GM12864 (cell line): ENCODE results near the gene DHRS13.

ENCODE experiments used
- DNase-seq: peaks from one replicate; pipeline ENCODE4 v3.0.0-alpha.2; 2011; ENCODE audit warnings: low read depth
- H3K4me3 ChIP-seq: 2 replicates; pipeline ENCODE4 v1.5.1; 2011; ENCODE audit warnings: mild to moderate bottlenecking, low read depth, low read length, control low read depth
- CTCF ChIP-seq: IDR thresholded peaks from 2 replicates; pipeline ENCODE4 v1.5.1; 2011; ENCODE audit warnings: low read depth, mild to moderate bottlenecking, moderate library complexity, low read length, control low read depth, inconsistent platforms; ENCODE audit errors: missing control alignments

Gene DHRS13

DNA sequence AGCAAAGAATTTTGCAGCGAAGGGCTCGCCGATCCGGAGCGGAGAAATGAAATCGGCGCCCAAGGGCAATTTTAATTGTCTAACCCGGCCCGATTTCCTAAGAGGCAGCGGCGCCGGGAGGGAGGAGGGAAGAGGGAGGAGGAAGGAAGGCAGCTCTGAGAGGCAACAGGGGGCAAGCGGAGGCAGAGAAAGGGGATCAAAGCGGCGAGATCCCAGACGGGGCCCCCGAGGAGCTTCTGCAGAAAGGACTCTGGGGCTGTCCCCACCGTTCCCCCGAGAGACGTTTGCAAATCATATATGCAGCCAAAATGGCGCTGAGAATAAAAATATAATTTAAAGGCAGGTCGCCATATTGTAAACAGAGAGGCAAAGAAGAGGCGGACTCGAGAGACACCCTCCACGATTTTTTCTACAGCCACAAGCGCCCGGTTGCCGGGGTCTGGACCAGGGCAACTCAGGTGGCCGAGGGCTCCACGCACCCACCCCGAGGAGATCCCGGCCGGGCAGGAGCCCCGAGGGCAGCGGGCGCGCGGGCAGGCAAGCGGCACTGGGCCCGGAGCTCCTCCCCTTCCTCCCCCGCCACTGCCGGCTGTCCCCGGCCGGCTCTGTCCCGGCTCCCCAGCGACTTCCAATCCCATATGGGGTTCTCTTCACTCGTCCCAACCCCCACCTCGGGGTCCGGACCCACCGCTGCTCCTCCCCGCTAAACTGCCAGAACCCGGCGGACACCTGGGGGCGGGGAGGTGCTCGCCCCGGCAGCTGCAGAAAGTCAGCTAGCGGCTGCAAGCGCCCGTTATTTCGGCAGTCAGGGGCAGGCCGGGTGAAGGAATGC lies 46.5 kb upstream of the DHRS13 start:
- no peak for TF ChIP-seq CTCF
- no peak for DNase-seq
- H3K4me3 ChIP-seq = peak overlapping the region; percentile 88

DNA sequence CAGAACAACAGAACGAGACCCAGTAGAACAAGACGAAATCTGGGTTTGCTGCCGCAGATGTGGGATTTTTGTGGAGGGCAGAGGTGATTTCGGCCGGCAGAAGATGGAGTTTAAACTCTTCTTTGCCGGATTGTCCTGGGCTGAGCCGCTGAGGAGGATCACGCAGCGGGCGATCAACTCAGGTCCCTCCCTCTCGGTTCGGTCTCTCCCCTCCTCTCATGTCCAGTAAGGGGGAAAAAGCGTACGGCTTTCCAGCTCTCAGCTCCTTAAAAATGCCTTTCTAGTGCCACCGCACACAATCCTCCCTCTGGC lies 46.0 kb upstream of the DHRS13 start:
- no peak for TF ChIP-seq CTCF
- DNase-seq = no peak
- peak overlapping the region; percentile 88 for H3K4me3 ChIP-seq

DNA sequence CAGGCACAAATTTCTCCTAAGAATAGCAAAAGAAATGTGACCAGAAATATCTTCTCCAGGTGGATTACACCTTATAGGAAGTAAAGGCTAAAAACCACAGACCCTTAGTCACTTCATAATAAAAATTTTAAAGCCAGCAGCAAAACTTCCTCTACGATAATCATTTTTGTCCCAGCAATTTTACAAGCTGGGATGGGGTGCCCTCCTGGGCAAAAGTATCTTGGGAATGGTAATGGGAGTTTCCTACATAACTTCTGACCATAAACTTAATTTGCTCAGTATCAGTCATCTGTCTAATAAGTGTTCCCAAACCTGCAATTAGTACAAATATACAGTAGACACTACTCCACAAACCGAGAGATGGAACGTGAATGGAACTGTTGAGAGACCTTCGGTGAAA lies 45.5 kb upstream of the DHRS13 start:
- no peak for TF ChIP-seq CTCF
- peak overlapping the region; percentile 88 for H3K4me3 ChIP-seq
- no peak for DNase-seq

GRCh38 chr17:28947639-28948038 lies 44.8 kb upstream of the DHRS13 start:
- no peak for TF ChIP-seq CTCF
- no peak overlapping the region; the same call in 1 of the 2 replicates for H3K4me3 ChIP-seq
- no peak for DNase-seq

DNA sequence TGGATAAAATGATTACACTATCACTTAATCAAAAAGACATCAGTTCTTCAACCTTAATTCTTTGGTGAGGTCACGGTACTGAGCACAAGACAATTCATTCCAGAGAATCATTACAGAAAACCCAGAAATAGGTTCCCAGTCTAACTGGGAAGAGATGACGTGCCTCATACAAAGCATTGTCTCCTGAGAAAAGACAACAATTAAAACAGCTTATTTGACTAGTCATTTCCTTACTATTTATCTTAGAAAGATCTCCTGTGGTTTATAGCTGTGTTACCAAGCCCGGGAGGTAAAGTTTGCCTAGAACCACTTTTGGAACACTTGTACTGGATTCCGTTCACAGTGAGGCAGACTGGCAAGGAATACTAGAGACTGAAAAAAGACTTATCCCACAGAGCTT lies 43.4 kb upstream of the DHRS13 start:
- TF ChIP-seq CTCF = no peak
- DNase-seq = no peak
- H3K4me3 ChIP-seq = no peak overlapping the region

GRCh38 chr17:28944862-28945741 lies 42.2 kb upstream of the DHRS13 start:
- no peak for TF ChIP-seq CTCF
- DNase-seq = no peak
- H3K4me3 ChIP-seq = peak overlapping the region; percentile 11; the same call in 1 of the 2 replicates
